A549 (cell line): Measurements from ENCODE around the gene RIMS3. TPM values are rescaled to one million over a fixed set of nuclear protein-coding genes. Genes with fewer than 3 reads are reported as not detected.
A peak's percentile ranks its signal among the peaks of the same experiment; 100 is the strongest.

ENCODE experiments used
- ATAC-seq, 2 experiments: fragments of 200-7000 bp in 1 of 2; fragments of >200 bp in 1 of 2; cut with Nextera tagmentation in 1 of 2; cut with Tn5 transposase in 1 of 2; 3 replicates each; pipeline versions ENCODE4 v1.8.0 to v1.9.1; 2018 to 2020; ENCODE audit warnings: mild to moderate bottlenecking in 1 of 2, moderate library complexity in 1 of 2
- CTCF ChIA-PET: fragments of 300-600 bp; sonication (Branson Sonifier 250); formaldehyde crosslinking; extraction: SDS; loops from one replicate; lab custom pipeline; 2021; ENCODE audit warnings: antibody characterized with exemption, inconsistent platforms; lab: Yijun Ruan, JAX
- POLR2A ChIA-PET: fragments of 350-600 bp; formaldehyde crosslinking; extraction: SDS; loops from one replicate; lab custom pipeline; 2021; ENCODE audit warnings: antibody characterized with exemption, inconsistent platforms; lab: Yijun Ruan, JAX
- DNase-seq, 2 experiments: peaks; one replicate each; pipeline versions ENCODE4 v3.0.0 to v3.0.0-alpha.2; 2011 to 2016; ENCODE audit warnings: low read depth in 1 of 2, low spot score in 1 of 2
- FAIRE-seq: peaks from 2 replicates; lab custom pipeline; 2011; peaks lifted over from hg19 to GRCh38; lab: Jason Lieb, UNC
- H3K27ac ChIP-seq, 2 experiments: fragments of >200 bp; sonication (Bioruptor Twin); formaldehyde crosslinking; 3 replicates each; pipeline ENCODE4 v1.5.1; 2016 to 2017
- H3K4me1 ChIP-seq: fragments of >200 bp; sonication (Bioruptor Twin); formaldehyde crosslinking; 3 replicates; pipeline ENCODE4 v1.6.1; 2016
- H3K4me2 ChIP-seq: fragments of >200 bp; sonication (Bioruptor Twin); formaldehyde crosslinking; 3 replicates; pipeline ENCODE4 v1.6.1; 2016
- H3K4me3 ChIP-seq: fragments of >200 bp; sonication (Bioruptor Twin); formaldehyde crosslinking; 3 replicates; pipeline ENCODE4 v1.5.1; 2016
- H3K9me3 ChIP-seq: fragments of >200 bp; sonication (Bioruptor Twin); formaldehyde crosslinking; 3 replicates; pipeline ENCODE4 v1.6.1; 2016
- CBX8 ChIP-seq: fragments of 200-600 bp; sonication (generic); IDR thresholded peaks from 2 replicates; pipeline ENCODE4 v1.6.1; 2016
- CEBPB ChIP-seq, 2 experiments: fragments of >200 bp in 1 of 2; sonication (Bioruptor Twin) in 1 of 2; formaldehyde crosslinking in 1 of 2; IDR thresholded peaks; 2 replicates each; pipeline ENCODE4 v1.6.1; 2012 to 2016
- CHD2 ChIP-seq: fragments of 150-350 bp; IDR thresholded peaks from 2 replicates; pipeline ENCODE4 v1.6.1; 2014; ENCODE audit warnings: low read length; ENCODE audit not compliant: partially characterized antibody
- EHF ChIP-seq: fragments of 250-450 bp; sonication (Bioruptor Pico); IDR thresholded peaks from 2 replicates; pipeline ENCODE4 v1.5.0; 2020; ENCODE audit warnings: mild to moderate bottlenecking
- ELK1 ChIP-seq: fragments of 150-350 bp; IDR thresholded peaks from 2 replicates; pipeline ENCODE4 v1.6.1; 2014; ENCODE audit warnings: low read depth, mild to moderate bottlenecking, low read length
- ESRRA ChIP-seq: fragments of 150-350 bp; IDR thresholded peaks from 2 replicates; pipeline ENCODE4 v1.6.1; 2014; ENCODE audit warnings: mild to moderate bottlenecking, low read length, borderline replicate concordance
- FOSL2 ChIP-seq, 2 experiments: fragments of 450-650 bp in 1 of 2; fragments of >200 bp in 1 of 2; sonication (Bioruptor Twin) in 1 of 2; formaldehyde crosslinking; IDR thresholded peaks; 2 replicates each; pipeline versions ENCODE4 v1.5.0 to v1.6.1; 2016 to 2020; ENCODE audit warnings: mild to moderate bottlenecking in 1 of 2, moderate library complexity in 1 of 2
- GATA3 ChIP-seq: IDR thresholded peaks from 2 replicates; pipeline ENCODE4 v1.6.1; 2012; ENCODE audit warnings: borderline replicate concordance
- HES2 ChIP-seq: fragments of >200 bp; sonication (Bioruptor Twin); formaldehyde crosslinking; IDR thresholded peaks from 2 replicates; pipeline ENCODE4 v1.6.1; 2016
- JUN ChIP-seq, 2 experiments: fragments of >200 bp; sonication (Bioruptor Twin); formaldehyde crosslinking; IDR thresholded peaks; 2 replicates in 1 of 2; 3 replicates in 1 of 2; pipeline ENCODE4 v1.6.1; 2016 to 2017
- KDM5A ChIP-seq: fragments of 200-600 bp; sonication (generic); IDR thresholded peaks from 2 replicates; pipeline ENCODE4 v1.6.1; 2016; ENCODE audit warnings: antibody characterized with exemption, mild to moderate bottlenecking
- MAFK ChIP-seq: fragments of 450-650 bp; IDR thresholded peaks from 2 replicates; pipeline ENCODE4 v1.6.1; 2014; ENCODE audit not compliant: partially characterized antibody
- MAZ ChIP-seq: fragments of 150-350 bp; IDR thresholded peaks from 2 replicates; pipeline ENCODE4 v1.6.1; 2014; ENCODE audit warnings: antibody characterized with exemption, low read depth, low read length, borderline replicate concordance
- POLR2A ChIP-seq: IDR thresholded peaks from 2 replicates; pipeline ENCODE4 v1.6.1; 2012; ENCODE audit warnings: mild to moderate bottlenecking, low read length
- RAD21 ChIP-seq, 2 experiments: fragments of >200 bp in 1 of 2; sonication (Bioruptor Twin) in 1 of 2; formaldehyde crosslinking in 1 of 2; IDR thresholded peaks in 1 of 2; conservative IDR thresholded peaks in 1 of 2; 2 replicates in 1 of 2; 3 replicates in 1 of 2; pipeline ENCODE4 v1.6.1; 2012 to 2018; ENCODE audit warnings: inconsistent platforms in 1 of 2
- WGBS: methylation state at CpG from one replicate; pipeline ENCODE4 v1.1.6; 2017; ENCODE audit errors: missing lambda C conversion rate; 5-methylcytosine and 5-hydroxymethylcytosine counted together
- polyA plus RNA-seq, 4 experiments: library from polyadenylated mRNA; depleted of rRNA in 3 of 4; stranded (reverse); fragments of >200 nt; fragmentation: RNase III in 1 of 4; extraction: RNeasy Plus Mini Kit Qiagen cat#74134 plus additional on column Dnase treatment in 1 of 4; gene quantifications; 2 replicates in 3 of 4; 3 replicates in 1 of 4; pipeline ENCODE4 v1.2.3, GENCODE V29; 2011 to 2017
- TF ChIP-seq, protein P1 (sequence below): fragments of >200 bp; sonication (Bioruptor Twin); formaldehyde crosslinking; IDR thresholded peaks from 3 replicates; pipeline ENCODE4 v1.5.1; 2016
- TF ChIP-seq, protein P2 (sequence below): IDR thresholded peaks from 2 replicates; pipeline ENCODE4 v1.6.1; 2012; ENCODE audit warnings: low read depth, borderline replicate concordance

The RIMS3 gene
- polyA plus RNA-seq, 2 of the 4 experiments (the other 2 are of a cell fraction) = 1.5 to 1.9 TPM

DNA sequence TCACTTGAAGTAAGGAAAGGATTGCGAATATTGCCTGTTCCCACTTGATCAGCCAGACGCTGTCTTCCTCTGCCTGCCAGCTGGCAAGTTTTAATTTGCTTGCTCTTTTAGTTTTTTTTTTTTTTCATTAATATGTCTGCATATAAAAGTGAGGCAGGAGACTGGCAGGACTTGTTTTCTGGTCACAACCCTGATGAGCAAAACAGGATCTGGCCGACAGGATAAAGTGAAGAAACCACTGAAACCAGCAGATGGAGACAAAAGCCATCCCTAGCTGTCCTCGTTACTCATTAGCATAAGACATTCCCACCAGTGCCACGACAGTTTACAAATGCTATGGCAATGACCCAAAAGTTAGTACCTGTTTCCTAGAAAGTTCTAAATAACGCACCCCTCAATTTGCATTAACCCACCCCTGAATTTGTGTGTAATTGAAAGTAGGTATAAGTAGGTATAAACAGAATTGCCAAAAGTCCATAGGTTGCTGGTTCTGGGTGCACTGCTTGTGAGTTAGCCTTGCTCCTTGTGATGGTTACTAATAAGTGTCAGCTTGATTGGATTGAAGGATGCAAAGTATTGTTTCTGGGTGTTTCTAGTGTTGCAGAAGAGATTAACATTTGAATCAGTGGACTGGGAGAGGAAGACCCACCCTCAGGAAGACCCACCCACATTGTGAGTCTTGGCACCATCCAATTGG lies 73.2 kb downstream of the RIMS3 start:
- POLR2A ChIA-PET = no interaction called here
- Histone ChIP-seq H3K4me1 (no peaks in the 10 kb centered on the region), H3K27ac (no peak overlapping the region), H3K4me2 (no peak overlapping the region), H3K9me3 (no peaks in the 10 kb centered on the region), H3K4me3 (no peak overlapping the region)
- CTCF ChIA-PET = interaction anchor here (0.9 to 1.7 kb wide), 3 partner anchors 18 to 359 kb away, joined by 3 to 5 read pairs (median 3); no protein-coding TSS in a partner anchor
- ATAC-seq (peak; percentile 39 to 81; a peak in 3 of 6 replicates), DNase-seq (peak in 1 of 2 experiments; percentile 50), FAIRE-seq (no peak)
- 30% methylated on average over 6 of the region's 6 CpGs for WGBS
- TF ChIP-seq KDM5A = no peak
- no peak for TF ChIP-seq JUN (IDR thresholded peaks at IDR 0.05)
- no peak for TF ChIP-seq MAFK
- TF ChIP-seq RAD21 (conservative IDR thresholded peaks at IDR 0.05 in 1 of 2, IDR thresholded peaks at IDR 0.05 in 1 of 2) = peak; percentile 28 to 52; a peak in 2 of 5 replicates
- no peak for TF ChIP-seq MAZ
- TF ChIP-seq HES2 = no peak
- TF ChIP-seq ESRRA = no peak
- TF ChIP-seq FOSL2 (IDR thresholded peaks at IDR 0.05) = no peak
- no peak for TF ChIP-seq FOSL2 (CRISPR knock-in tag; IDR thresholded peaks at IDR 0.05)
- TF ChIP-seq, protein P1, sequence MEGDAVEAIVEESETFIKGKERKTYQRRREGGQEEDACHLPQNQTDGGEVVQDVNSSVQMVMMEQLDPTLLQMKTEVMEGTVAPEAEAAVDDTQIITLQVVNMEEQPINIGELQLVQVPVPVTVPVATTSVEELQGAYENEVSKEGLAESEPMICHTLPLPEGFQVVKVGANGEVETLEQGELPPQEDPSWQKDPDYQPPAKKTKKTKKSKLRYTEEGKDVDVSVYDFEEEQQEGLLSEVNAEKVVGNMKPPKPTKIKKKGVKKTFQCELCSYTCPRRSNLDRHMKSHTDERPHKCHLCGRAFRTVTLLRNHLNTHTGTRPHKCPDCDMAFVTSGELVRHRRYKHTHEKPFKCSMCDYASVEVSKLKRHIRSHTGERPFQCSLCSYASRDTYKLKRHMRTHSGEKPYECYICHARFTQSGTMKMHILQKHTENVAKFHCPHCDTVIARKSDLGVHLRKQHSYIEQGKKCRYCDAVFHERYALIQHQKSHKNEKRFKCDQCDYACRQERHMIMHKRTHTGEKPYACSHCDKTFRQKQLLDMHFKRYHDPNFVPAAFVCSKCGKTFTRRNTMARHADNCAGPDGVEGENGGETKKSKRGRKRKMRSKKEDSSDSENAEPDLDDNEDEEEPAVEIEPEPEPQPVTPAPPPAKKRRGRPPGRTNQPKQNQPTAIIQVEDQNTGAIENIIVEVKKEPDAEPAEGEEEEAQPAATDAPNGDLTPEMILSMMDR = peak; percentile 36
- no peak for TF ChIP-seq ELK1

GRCh38 chr1:40588586-40588985 lies 76.9 kb downstream of the RIMS3 start:
- POLR2A ChIA-PET = no interaction called here
- H3K4me2 ChIP-seq = no peak overlapping the region
- CTCF ChIA-PET = interaction anchor here (0.8 kb wide), 1 partner anchor 80 kb away, joined by 3 read pairs; no protein-coding TSS in a partner anchor
- no peak for TF ChIP-seq CBX8
- 22% methylated on average over 2 of the region's 2 CpGs for WGBS
- no peak for DNase-seq
- H3K4me3 ChIP-seq = no peak overlapping the region
- no peak overlapping the region for H3K27ac ChIP-seq
- ATAC-seq = no peak
- no peaks in the 10 kb centered on the region for H3K9me3 ChIP-seq
- no peak for FAIRE-seq
- H3K4me1 ChIP-seq = no peaks in the 10 kb centered on the region

DNA sequence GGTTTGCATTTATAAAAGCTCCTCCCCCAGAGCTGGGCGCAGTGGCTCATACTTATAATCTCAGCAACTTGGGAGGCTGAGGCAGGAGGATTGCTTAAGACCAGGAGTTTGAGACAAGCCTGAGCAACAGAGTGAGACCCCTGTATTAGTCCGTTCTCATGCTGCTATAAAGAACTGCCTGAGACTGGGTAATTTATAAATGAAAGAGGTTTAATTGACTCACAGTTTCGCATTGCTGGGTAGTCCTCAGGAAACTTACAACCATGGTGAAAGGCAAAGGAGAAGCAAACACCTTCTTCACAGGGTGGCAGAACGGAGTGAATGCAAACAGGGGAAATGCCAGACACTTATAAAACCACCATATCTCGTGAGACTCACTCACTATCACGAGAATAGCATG lies 81.5 kb downstream of the RIMS3 start:
- Histone ChIP-seq H3K4me3 (no peak overlapping the region), H3K9me3 (no peaks in the 10 kb centered on the region), H3K4me2 (no peak overlapping the region), H3K27ac (no peak overlapping the region), H3K4me1 (no peaks in the 10 kb centered on the region)
- TF ChIP-seq, protein P2, sequence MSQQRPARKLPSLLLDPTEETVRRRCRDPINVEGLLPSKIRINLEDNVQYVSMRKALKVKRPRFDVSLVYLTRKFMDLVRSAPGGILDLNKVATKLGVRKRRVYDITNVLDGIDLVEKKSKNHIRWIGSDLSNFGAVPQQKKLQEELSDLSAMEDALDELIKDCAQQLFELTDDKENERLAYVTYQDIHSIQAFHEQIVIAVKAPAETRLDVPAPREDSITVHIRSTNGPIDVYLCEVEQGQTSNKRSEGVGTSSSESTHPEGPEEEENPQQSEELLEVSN = no peak
- no peak for TF ChIP-seq MAZ
- no peak for TF ChIP-seq CEBPB (IDR thresholded peaks at IDR 0.05)
- no peak for TF ChIP-seq POLR2A
- TF ChIP-seq CHD2 = no peak
- no peak for TF ChIP-seq ESRRA
- TF ChIP-seq FOSL2 (IDR thresholded peaks at IDR 0.05) = no peak
- no peak for TF ChIP-seq FOSL2 (CRISPR knock-in tag; IDR thresholded peaks at IDR 0.05)
- no peak for TF ChIP-seq RAD21 (conservative IDR thresholded peaks at IDR 0.05 in 1 of 2, IDR thresholded peaks at IDR 0.05 in 1 of 2)
- TF ChIP-seq EHF (CRISPR knock-in tag) = no peak
- TF ChIP-seq GATA3 = no peak
- DNase-seq = no peak
- ChIA-PET POLR2A (no interaction called here), CTCF (no interaction called here)
- no peak for FAIRE-seq
- no peak for ATAC-seq
- 29% methylated on average over 6 of the region's 6 CpGs for WGBS
